GM18858 (cell line): ENCODE measurements around the gene NES.

ENCODE experiments used
- ATAC-seq: cut with Tn5 transposase; IDR thresholded peaks from one replicate; pipeline ENCODE4 v1.9.1; 2021; ENCODE audit not compliant: unreplicated experiment

NES gene

DNA sequence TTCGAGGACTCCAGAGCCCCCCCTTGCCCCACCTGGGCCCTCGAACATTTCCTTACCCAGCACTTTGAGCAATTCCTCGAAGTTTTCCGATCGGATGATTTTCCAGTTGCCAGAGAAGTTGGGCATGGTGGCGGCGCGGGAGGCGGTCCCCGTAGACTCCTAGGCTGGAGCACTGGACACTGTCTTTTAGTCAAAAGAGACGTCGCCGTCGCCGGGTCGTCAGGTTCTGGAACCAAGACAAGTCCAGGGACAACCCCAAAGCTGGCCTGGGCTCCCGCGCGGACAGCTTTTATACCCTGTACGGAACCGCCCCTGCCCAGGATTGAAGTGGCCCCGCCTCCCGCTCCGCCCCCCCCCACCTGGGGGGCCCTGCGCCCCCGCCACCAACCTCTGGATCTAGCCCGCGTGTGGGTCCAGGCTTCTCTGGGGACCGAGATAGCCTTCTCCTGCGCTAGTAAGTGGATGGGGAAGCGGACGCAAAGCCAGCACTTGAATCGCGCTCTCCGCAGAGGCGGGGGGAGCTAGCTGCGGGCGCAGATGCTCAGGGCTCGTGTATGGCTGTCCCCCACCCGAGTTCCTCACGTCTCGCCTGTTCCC lies 28.2 kb upstream of the NES start, which contains the start of gene CRABP2:
TSS of gene CRABP2 (minus strand) at position 263 of the 597 bp plus-strand sequence. CDS start at position 126, 137 bp downstream.
- ATAC-seq = no peak

DNA sequence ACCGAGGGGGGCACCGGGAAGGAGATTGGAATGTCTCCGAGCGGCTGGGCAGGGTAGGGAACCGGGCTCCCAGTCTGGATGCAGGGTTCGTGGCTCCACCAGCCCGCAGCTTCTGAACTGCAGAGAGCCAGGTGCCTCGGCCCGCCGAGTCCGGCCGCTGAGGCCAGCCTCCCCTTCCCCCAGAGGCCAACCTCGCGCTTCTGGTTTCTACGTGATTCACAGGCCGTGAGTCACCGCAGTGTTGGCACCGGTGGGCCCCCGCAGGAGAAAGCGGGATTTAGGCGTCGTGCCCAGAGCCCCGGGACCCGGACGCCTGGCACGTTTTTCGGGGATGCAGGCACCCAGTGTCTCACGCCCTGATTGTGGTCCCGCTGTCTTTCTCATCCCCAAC lies 27.7 kb upstream of the NES start:
- ATAC-seq = no peak

DNA sequence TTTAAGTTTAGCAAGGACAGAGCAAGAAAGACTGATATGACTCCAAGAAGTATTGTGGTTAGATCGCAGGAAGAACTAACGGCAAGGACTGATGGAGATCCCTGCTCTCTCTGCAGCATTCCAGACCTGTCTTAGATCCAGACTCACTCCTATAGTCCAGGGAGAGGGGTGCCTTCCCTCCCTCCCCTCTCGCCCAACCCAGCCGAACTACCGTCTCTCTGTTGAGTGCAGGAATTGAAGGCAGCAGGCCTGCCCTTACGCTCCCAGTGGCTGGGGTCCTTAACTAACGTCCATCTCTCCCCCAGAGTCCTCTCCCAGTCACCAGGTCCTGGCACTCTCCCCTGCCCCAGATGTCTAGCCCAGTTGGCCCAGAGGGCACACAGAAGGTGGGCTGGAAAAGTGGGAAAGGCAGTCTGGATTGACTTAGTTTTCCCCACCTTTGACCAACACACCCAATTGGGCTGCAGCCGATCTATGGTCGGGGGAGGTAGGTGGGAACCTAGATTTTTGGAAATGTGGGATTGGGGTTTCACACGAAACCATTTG lies 27.0 kb upstream of the NES start:
- ATAC-seq = no peak

DNA sequence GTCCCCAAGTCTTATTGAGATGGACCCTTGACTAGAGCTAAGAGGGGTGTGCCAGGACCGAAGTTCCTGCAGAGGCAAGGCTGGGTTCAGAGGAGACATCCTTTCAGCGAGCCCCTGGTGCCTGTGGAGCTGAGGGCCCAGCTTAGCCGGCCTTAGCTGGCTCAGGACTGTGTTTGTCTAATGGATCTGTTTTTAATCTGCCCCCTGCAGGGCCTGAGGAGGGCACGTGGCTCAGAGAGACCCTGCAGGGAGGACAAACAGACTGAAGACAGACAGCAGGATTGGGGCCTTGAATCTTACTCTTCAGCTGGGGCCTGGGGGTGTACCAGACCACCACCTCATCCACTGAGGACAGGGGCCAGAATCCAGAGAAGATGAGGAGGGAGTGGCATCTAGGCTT lies 26.5 kb upstream of the NES start:
- no peak for ATAC-seq

DNA sequence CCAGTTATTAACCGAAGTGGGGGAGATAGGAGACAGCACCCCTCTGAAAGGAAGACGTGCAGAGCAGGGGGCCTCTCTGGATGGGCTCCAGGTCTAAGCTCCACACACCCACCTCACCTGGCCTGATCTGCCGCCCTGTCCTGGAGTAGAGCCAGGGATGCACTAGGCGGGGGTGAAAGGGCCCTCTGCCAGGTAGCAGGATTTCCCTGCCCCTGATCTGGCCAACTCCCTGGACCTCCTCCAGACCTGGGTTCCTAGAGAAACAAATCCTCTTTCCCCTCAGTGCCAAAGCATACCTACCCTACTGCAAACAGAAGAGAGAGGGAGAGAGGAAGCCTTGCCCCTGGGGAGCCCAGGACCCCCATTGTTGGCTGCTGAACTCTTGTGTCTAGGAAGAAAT lies 26.1 kb upstream of the NES start:
- no peak for ATAC-seq

DNA sequence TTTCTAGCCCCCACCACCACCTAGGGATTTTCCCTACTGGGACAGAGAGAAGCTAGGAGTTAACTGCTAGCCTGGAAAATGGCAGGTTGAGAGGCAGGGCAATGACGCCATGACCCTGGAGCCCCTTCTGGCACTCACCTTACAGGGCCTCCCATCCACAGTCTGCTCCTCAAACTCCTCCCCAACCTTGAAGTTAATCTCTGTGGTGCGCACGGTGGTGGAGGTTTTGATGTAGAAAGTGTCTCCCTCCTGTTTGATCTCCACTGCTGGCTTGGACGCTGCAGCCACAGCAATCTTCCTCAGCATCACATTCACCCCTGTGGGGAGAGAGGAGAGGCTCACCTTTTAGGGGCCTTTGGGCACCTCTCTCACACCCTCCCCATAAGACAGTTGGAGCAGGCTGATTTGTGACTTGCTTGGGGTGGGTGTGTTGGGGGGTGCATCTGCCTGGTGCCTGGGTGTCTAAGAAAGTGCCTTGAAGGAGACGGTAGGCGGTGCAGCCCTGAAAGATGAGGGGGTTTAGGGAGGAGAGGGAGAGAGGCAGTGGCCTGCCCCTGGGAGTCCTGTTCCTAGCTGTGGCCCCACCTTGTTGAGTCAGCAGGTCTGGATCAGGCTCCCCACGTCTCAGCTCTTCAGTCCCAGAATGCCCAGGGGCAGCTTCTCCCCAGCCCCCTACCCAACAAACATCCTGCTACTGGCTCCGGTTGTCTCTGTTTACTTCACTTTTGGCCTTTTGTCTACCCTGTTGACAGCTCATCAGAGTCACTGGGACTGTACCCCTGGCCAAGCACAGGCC lies 23.7 kb upstream of the NES start:
- no peak for ATAC-seq

DNA sequence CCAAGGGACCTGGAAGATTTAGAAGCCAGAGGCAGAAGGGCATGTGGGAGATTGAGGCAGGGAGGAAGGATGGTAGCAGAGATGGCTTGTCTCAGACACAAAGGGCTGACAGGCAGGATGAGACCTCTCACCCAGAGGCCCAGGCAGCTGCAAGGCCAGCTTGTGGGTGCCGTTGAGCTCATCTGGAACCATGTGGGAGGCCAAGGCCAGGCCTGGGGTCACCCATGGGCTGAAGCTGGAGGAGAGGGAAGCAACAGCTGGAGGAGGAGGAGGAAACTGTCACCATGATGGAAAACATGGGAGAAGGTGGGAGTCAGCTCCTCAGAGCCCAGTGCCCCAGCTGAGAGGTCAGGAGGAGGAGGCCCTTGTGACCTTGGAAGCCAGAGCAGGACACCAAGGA lies 21.8 kb upstream of the NES start:
- ATAC-seq = no peak

DNA sequence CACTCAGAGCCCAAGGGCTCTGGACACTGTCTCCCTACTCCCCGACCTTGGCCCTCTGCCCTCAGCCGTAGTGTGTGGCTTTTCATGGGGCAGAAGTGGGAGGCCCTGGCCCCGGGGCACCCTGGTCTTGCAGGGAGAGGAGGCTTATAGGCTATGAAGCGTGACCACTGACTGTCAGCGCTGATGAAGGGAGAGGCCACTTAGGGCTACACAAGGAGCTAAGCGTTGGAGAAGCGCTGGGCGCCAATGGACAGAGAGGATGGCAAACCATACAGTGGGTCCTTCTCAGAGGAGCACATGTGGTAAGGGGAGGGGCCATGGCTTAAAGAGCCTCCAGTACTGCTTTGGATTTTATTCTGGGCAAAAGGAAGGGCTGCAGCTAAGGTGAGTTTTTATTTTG lies 20.3 kb upstream of the NES start:
- no peak for ATAC-seq

DNA sequence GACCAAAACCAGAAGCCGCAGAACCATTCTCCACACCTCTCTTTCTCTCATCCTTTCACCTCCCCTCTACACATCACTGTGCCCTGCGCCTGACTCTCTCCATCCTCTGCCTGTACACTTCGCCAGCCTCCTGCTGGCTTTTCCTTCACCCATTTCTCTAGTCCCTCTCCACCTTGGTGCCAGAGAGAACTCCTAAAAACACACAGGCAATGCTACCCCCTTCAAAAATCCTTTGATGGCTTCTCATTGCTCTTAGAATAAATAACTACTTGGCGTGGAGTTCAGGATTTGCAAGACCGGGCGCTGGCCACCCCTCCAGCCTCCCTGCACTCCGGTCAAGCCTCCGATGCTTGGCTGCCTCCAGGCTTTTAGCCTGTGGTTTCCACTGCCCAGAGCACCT lies 19.5 kb upstream of the NES start:
- no peak for ATAC-seq

DNA sequence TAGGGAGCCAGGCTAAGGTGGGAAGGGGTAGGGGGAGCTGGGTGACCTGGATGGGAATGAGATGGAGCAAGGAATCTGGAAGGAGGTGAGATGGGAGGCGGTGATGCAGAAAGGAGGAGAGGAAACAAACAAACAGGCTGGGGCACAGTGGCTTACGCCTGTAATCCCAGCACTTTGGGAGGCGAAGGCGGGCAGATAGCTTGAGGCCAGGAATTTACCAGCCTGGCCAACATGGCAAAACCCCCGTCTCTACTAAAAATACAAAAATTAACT lies 17.4 kb upstream of the NES start:
- ATAC-seq = no peak

DNA sequence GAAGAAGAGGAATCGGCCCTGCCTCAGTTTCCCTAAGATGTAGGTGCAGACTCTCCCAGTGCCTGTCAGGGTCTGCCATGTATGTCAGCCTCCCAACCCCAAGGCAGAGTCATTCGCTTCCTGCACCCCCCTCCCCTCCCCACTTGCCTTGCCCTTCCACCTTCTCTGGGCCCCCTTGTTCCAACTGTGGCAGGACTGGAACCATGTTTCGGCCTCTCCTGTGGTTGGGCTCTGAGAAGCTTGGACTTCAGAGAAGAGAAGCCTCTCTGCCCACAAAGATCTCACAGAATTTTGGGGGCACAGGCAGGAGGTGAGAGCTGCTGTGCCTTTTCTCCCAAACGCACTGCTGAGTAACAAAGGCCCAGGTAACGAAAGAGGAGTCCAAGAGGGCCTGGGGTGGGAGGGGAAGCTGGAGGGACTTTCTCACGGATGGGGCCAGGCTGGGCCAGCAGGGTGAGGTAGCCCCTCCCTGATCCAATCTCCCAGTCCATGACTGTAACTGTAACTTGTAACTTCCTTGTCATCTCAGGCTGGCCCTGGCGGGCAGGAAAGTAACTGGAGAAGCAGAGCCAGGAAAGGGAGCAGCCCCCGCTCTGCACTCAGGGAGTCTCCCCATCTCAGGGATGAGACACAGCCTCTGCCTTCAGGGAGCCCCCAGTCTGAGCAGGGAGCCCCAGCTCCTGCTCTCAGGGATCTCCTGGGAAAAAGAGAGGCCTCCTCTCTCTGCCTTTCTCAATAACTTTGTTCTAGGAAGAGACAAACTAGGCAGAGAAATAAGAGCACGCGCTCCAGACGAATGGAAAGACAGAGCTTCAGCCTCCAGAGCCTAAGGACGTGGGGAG lies 16.9 kb upstream of the NES start:
- ATAC-seq = no peak

DNA sequence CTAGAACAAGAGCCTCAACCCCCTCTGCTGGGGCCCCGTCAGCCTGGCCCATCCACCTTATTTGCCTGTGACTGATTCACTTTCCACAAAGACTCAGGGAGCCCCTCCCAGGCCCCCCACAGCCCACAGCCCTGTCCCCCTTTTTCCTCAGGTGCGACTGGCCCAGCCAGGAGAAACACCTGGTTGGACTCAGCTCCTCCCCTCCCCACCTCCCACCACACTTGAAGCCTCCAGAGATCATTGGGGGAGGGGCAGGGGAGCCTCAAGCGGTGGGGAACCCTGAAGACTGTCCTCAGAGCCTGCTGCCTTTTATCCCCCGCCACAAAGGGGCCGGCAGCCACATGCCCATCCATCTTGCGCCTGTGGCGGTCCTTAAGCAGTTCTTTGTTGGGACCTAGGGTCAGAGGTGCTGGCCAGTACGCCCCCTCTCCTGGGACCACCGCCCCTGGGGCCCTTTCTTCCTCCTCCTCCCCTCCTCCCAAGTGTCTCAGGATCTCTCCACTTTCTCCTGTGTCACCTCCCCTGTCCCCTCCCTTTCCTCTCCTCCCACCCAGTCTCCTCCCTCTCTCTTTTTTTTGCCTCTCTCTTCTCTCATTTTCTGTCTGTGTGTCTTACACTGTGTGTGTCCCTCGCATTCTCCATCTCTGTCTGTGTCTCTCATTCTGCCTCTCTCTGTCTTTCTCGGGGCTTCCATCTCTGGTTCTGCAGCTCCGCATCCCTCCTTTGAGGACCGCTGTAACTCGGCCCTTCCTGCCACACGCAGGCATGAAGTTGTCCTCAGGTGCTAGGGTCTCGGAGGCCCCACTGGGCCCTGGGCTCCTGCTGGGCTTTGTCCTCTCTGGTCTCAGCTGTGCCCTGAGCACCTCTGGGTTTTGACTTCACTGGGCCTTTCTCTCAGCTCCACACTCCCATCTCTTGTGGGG lies 16.0 kb upstream of the NES start:
- no peak for ATAC-seq

DNA sequence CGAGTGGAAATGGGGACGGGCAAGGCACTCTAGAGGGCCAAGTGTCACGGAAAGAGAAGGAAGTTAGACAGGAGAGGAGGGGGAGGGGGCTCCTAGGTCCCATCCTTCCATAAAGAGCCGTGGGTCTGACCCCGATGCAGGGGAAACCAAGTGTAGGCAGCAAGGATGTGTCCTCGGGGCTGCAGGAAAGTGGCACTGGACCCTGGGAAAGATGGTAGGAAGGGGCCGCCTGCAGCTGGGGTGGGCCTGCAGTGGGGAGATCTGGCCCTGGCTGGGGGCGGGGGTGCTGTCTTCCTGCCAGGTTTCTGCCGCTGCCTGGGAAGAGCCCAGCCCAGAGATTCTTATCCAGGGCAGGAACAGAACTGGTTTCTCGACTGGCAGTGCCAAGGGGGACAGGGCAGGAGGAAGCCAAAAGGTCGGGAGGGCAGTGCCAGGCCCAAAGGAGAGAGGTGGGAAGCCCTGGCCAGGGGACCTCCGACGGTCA lies 15.3 kb upstream of the NES start:
- ATAC-seq = no peak

DNA sequence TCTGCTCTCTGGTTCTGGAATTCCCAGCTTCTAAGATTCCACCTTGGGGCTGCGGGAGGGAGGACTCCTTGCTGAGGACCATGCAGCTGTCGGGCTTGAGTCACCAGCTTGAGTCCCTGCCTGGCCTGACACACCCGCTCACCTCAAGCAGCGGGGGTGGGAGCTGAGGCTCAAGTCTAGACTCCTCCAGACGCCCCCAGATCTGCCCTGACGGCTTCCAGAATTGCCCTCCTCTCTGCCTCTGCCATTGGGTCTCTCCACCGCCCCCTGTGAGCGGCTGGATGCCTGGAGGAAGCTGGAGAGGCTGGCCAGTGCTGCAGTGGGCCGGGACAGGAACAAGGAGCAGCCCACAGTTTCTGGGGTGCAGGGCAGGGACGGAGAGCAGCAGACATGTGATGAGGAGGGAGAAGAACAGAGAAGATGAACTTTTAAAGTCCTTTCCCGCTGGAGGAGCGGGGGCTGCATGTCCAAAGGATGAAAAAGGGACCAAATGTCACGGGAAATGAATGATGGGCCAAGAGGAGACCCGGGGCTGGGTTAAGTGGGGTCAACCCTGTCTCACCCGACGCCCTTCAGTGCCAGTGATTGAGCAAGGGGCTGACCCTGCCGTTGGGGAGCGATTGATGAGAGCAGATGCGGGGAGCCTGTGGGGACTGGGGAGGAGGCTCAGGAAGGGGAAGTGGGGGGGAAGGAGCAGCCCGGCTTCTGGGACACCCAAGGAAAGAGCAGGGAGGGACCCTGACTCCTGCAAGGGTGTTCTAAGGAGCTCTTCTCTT lies 14.6 kb upstream of the NES start:
- no peak for ATAC-seq

DNA sequence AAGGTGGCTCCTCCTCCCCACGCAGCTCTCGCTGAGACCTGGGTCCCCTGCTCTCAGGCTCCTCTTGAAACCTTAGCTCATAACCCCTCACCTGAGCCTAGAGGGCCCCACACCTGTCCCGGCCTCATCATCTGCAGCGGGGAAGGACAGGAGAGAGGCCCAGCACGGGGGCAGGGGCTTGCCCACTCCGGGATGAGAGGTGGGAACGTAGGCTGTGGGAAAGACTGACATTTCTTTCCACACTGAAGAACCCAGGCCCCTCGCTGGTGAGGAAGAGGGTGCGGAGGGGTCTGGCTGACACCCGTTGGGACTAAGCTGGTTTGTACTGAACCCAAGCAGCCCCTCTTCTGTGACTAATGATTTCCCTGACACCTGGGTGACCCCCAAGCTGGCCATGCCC lies 14.0 kb upstream of the NES start:
- ATAC-seq = no peak

DNA sequence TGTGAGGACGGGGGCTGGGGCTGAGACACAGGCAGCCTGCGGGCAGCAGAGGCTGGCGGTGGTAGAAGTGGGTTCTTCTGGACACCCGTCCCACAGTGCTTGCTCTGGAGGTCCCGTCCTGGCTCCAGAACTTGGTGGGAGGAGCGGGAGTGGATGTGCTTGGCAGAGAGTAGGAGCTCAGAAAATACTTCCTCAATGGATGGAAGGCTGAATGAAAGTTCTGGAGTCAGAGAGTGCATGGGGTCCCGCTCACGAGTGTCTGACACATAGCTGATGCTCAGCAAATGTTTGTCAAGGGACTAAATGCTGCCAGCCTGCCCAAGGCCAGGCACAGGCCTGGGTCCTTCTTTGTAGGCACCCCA lies 13.4 kb upstream of the NES start:
- ATAC-seq = no peak

DNA sequence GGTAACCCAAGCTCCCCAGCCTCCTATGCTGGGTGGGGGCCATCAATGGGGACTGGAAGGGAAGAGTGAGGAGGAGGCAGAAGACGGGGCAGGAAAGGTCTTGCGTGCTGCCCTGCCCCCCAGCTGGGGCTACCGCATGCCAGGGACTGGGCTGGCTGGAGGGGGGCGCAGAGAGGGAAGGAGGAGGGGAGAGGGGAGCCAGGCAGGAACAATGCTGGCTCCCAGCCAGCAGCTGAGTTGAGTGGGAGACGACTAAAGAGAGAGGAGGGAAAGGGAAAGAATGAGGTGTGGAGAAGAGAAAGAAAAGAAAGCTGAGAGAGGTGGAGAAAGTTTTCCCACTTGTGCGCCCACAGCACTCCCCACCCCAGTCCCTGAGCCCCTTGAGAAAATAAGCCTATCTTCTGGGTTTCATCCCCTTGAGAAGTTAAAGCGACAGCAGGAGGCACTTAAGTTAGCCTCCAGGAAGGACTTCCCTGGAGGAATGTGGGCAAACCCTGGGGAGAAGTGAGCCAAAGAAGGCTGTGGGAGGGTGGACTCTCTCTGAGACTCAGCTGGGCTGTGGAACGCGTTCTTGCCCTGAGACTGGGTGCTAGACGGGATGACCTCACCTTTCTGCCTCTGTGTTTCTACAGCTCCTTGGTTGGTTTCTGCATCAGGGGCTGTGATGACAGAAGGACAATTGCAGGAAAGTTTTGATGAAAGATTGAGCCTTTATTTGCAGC lies 12.9 kb upstream of the NES start:
- ATAC-seq = no peak

DNA sequence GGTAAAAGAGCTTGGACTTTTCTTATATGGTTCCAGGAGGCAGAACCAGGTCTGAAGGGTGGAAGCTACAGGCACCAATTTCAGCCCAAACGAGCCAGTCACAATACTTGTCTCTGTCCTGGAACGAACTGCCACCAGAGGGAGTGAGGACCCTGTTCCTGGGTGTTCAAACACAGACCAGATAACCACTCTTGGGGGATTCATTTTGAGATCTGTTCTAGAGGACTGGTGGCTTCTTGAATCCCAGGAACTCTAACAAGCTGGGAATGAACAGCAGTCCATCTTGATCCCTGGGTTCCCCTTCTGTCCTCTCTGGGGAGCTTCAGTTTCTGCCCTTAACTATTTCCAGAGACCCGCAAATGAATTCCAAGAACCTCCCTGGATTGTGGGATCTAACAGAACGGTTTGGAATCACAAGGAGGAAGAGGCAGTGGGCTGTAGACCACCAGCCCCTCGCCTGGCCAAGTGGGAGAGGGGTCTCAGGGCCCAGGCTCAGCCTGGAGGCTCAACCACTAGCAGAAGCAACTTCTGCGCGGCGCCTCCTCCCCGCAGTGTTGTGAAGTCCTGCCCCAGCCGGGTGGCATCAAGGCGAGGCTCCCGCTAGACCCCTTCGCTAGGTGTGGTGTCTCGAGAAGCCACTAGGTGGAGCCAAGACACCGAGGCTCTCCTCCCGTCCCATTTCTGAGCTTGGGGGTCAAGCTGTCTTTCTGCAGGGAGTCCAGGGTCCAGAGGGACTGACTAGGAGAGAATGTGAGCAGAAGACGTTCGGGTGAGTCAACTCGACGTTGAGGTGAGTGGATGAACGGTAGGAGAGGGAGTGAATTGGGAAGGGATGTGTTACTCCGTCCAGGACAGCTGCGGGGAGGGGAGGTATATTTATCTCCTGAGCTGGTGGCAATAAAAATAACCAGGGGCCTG lies 12.1 kb upstream of the NES start:
- ATAC-seq = no peak
